NB4 (cell line): ENCODE measurements around the gene IRX2.

ENCODE experiments used
- DNase-seq: peaks from one replicate; pipeline ENCODE4 v3.0.0; 2010; ENCODE audit warnings: low read depth
- H3K4me3 ChIP-seq: one replicate; pipeline ENCODE4 v1.5.1; 2011; ENCODE audit warnings: mild to moderate bottlenecking, low read depth, low read length, moderate library complexity
- MYC ChIP-seq: IDR thresholded peaks from 2 replicates; pipeline ENCODE4 v1.6.1; 2011; ENCODE audit warnings: low read depth, low read length
- POLR2A ChIP-seq: IDR thresholded peaks from 2 replicates; pipeline ENCODE4 v1.6.1; 2011; ENCODE audit warnings: mild to moderate bottlenecking; ENCODE audit not compliant: insufficient read length; ENCODE audit errors: extremely low read depth
- TF ChIP-seq, protein P1 (sequence below): IDR thresholded peaks from one replicate; pipeline ENCODE4 v1.5.1; 2012; ENCODE audit warnings: low read depth, low read length
- TF ChIP-seq, protein P2 (sequence below): IDR thresholded peaks from 2 replicates; pipeline ENCODE4 v1.6.1; 2011; ENCODE audit warnings: low read depth, low read length

IRX2 gene

GRCh38 chr5:2724831-2725230 is 26.6 kb downstream of the IRX2 start:
- H3K4me3 ChIP-seq: no peak overlapping the region
- TF ChIP-seq MYC: no peak
- TF ChIP-seq, protein P1, sequence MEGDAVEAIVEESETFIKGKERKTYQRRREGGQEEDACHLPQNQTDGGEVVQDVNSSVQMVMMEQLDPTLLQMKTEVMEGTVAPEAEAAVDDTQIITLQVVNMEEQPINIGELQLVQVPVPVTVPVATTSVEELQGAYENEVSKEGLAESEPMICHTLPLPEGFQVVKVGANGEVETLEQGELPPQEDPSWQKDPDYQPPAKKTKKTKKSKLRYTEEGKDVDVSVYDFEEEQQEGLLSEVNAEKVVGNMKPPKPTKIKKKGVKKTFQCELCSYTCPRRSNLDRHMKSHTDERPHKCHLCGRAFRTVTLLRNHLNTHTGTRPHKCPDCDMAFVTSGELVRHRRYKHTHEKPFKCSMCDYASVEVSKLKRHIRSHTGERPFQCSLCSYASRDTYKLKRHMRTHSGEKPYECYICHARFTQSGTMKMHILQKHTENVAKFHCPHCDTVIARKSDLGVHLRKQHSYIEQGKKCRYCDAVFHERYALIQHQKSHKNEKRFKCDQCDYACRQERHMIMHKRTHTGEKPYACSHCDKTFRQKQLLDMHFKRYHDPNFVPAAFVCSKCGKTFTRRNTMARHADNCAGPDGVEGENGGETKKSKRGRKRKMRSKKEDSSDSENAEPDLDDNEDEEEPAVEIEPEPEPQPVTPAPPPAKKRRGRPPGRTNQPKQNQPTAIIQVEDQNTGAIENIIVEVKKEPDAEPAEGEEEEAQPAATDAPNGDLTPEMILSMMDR: no peak
- TF ChIP-seq POLR2A: no peak
- TF ChIP-seq, protein P2, sequence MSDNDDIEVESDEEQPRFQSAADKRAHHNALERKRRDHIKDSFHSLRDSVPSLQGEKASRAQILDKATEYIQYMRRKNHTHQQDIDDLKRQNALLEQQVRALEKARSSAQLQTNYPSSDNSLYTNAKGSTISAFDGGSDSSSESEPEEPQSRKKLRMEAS: no peak
- no peak for DNase-seq

DNA sequence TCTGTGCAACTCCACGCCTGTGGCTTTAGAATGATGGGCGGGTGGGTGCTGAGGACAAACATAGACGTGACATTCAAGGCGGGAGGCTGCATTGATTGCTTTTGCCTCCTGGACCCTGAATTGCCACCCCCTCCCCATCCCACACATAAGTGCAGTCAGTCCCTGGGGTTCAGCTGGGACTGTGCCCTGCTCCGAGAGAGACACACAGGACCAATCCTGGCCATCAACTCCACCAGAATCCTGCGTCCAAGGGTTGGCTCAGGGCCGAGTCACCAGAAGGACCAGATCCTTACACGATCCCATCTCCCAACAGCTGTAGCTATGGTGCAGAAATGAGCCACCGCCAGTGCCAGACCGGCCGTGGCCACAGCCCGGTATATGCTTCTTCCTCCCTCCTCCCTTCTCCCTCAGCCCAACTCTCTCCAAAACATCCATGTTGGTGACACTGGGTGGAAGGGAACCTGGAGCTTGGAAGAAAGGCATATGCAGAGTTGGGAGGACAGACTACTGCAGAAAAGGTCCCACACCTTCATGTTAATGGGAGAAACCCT is 27.4 kb downstream of the IRX2 start:
- H3K4me3 ChIP-seq: no peak overlapping the region
- TF ChIP-seq, protein P2: no peak
- TF ChIP-seq MYC (no peak), POLR2A (no peak)
- TF ChIP-seq, protein P1: no peak
- DNase-seq: no peak

GRCh38 chr5:2722901-2723300 is 28.6 kb downstream of the IRX2 start:
- no peak overlapping the region for H3K4me3 ChIP-seq
- TF ChIP-seq, protein P1: no peak
- TF ChIP-seq, protein P2: no peak
- no peak for TF ChIP-seq POLR2A
- TF ChIP-seq MYC: no peak
- DNase-seq: no peak

DNA sequence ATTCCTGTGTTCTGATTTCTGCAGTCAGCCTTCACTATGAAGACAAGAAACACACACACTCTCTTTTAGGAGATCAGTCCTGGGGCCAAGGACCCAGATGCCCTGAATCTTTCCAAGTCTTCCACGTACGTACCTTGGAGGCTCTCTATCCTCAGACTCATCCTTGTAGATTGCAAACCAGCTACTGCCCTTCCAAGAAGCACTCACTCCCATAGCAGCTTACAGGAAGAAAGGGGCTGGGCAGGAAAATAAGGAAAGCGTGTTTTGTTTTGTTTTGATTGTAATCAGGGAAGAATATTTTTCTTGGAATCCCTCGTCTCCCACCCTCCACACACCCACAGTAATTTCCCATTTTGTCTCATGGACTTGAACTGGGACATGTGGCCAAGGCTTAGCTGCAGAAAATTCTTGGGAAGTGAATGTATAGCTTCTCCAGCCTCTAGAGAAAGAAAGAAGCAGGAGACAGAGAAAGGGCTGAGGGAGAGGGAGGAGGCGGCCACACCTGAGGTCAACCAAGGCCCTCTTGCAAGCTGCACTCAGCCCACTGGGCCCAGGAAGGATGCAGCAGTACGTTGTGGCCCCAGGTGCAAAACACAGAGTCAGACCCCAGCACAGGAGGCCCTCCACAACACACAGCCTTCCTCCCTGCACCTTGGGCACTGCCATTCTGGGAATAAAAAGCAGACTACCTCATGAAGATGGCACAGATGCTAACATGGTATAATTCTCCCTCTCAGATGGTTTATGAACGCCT is 29.9 kb downstream of the IRX2 start:
- no peak for TF ChIP-seq POLR2A
- TF ChIP-seq, protein P1: no peak
- TF ChIP-seq, protein P2: no peak
- no peak for TF ChIP-seq MYC
- no peak for DNase-seq
- no peak overlapping the region for H3K4me3 ChIP-seq

DNA sequence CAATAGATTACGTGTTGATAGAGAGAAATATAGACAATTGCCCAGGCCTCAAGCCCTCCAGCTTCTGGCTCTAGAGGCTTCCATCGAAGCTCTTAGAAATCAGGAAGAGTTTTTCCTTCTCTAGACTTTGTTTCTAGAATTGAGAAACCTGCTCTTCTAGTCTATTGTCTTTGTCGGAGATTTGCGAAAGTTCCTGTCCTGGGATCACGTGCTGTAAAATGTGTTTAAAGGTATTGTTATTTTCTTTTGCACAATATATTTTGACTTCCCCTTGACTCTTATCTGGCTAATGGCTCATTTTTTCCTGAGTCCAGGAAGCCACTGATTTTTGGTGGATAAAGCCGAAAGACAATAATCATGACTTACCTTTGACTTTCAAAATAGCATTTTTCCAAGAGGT is 32.1 kb downstream of the IRX2 start:
- no peak for DNase-seq
- H3K4me3 ChIP-seq: no peak overlapping the region
- TF ChIP-seq, protein P1: no peak
- no peak for TF ChIP-seq POLR2A
- TF ChIP-seq, protein P2: peak; percentile 84
- TF ChIP-seq MYC: no peak

DNA sequence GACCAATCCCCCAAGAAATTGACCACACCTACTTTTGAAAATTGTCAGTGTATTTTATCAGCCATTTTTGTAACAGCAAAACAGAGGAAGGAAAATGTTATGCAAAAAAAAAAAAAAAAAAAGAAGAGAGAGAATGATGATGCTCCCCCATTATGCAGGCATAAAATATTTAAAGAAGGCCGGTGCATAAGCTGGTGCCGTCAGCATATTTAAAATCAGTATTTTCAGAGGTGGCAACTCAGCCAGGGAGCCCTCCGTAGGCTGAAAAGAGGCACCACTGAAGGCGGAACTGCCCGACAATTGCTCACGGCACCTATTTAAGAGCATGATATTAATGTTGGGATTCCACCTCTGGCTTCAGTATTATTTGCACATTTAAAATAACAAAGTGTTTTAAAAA is 33.4 kb downstream of the IRX2 start:
- no peak overlapping the region for H3K4me3 ChIP-seq
- TF ChIP-seq, protein P2: no peak
- TF ChIP-seq MYC (no peak), POLR2A (no peak)
- TF ChIP-seq, protein P1: no peak
- no peak for DNase-seq
